Neuronal stem cell (in vitro differentiated cells): ENCODE measurements around the gene NELL1.

ENCODE experiments used
- DNase-seq: peaks from one replicate; pipeline ENCODE4 v3.0.0-alpha.2; 2013; ENCODE audit warnings: low spot score
- H2AFZ ChIP-seq: one replicate; pipeline ENCODE4 v1.6.1; 2013; ENCODE audit warnings: mild to moderate bottlenecking, low read length, inconsistent platforms
- H2AK5ac ChIP-seq: 2 replicates; pipeline ENCODE4 v1.6.1; 2013; ENCODE audit warnings: low read depth, mild to moderate bottlenecking, inconsistent platforms, low read length, moderate library complexity, mixed read lengths
- H2BK120ac ChIP-seq: 2 replicates; pipeline ENCODE4 v1.6.1; 2013; ENCODE audit warnings: low read depth, mild to moderate bottlenecking, inconsistent platforms, low read length, moderate library complexity, mixed read lengths
- H2BK12ac ChIP-seq: one replicate; pipeline ENCODE4 v1.6.1; 2013; ENCODE audit warnings: low read length, inconsistent platforms
- H2BK15ac ChIP-seq: 2 replicates; pipeline ENCODE4 v1.6.1; 2013; ENCODE audit warnings: mild to moderate bottlenecking, low read length, inconsistent platforms, mixed read lengths
- H2BK5ac ChIP-seq: one replicate; pipeline ENCODE4 v1.6.1; 2013; ENCODE audit warnings: inconsistent platforms, mild to moderate bottlenecking, low read length, moderate library complexity
- H3K14ac ChIP-seq: one replicate; pipeline ENCODE4 v1.6.1; 2013; ENCODE audit warnings: low read length, inconsistent platforms
- H3K18ac ChIP-seq: 2 replicates; pipeline ENCODE4 v1.6.1; 2013; ENCODE audit warnings: low read length, inconsistent platforms
- H3K23ac ChIP-seq: 2 replicates; pipeline ENCODE4 v1.6.1; 2013; ENCODE audit warnings: low read depth, mild to moderate bottlenecking, mixed read lengths, low read length, inconsistent platforms; ENCODE audit not compliant: poor library complexity
- H3K27ac ChIP-seq: replicated peaks from 3 replicates; pipeline ENCODE4 v1.5.1; 2013; ENCODE audit warnings: low read length, inconsistent platforms
- H3K27me3 ChIP-seq, 3 experiments: 2 replicates each; pipeline ENCODE4 v1.6.1; 2013; ENCODE audit warnings: low read length in 3 of 3, mild to moderate bottlenecking in 2 of 3, inconsistent platforms in 1 of 3, low read depth in 1 of 3, mixed read lengths in 1 of 3, moderate library complexity in 1 of 3; ENCODE audit not compliant: control insufficient read depth in 3 of 3, insufficient read depth in 3 of 3
- H3K36me3 ChIP-seq, 2 donors: replicated peaks in 1 of 2; 2 replicates each; pipeline ENCODE4 v1.6.1; 2013; ENCODE audit warnings: low read length in 2 of 2; ENCODE audit not compliant: control insufficient read depth in 2 of 2, insufficient read depth in 2 of 2
- H3K4ac ChIP-seq: 2 replicates; pipeline ENCODE4 v1.6.1; 2013; ENCODE audit warnings: inconsistent platforms, mild to moderate bottlenecking, low read length, moderate library complexity
- H3K4me1 ChIP-seq, 2 donors: 1 replicate in 1 of 2; 2 replicates in 1 of 2; pipeline ENCODE4 v1.6.1; 2013; ENCODE audit warnings: low read length in 2 of 2, low read depth in 1 of 2; ENCODE audit not compliant: control insufficient read depth in 2 of 2, insufficient read depth in 1 of 2
- H3K4me2 ChIP-seq: one replicate; pipeline ENCODE4 v1.6.1; 2013; ENCODE audit warnings: mild to moderate bottlenecking, low read length, inconsistent platforms; ENCODE audit not compliant: insufficient read depth, poor library complexity, severe bottlenecking
- H3K4me3 ChIP-seq, 2 donors: 2 replicates each; pipeline ENCODE4 v1.5.1; 2013; ENCODE audit warnings: low read length in 2 of 2, mild to moderate bottlenecking in 2 of 2, inconsistent platforms in 1 of 2, moderate library complexity in 1 of 2
- H3K79me1 ChIP-seq: one replicate; pipeline ENCODE4 v1.6.1; 2013; ENCODE audit warnings: low read depth, mild to moderate bottlenecking, inconsistent platforms, low read length, moderate library complexity
- H3K9ac ChIP-seq: one replicate; pipeline ENCODE4 v1.6.1; 2013; ENCODE audit warnings: mild to moderate bottlenecking, low read depth, low read length, inconsistent platforms; ENCODE audit not compliant: poor library complexity
- H3K9me3 ChIP-seq, 2 donors: replicated peaks in 1 of 2; 2 replicates each; pipeline versions ENCODE3 to v1.6.1; 2013; ENCODE audit warnings: low read length in 2 of 2, mild to moderate bottlenecking in 2 of 2, inconsistent platforms in 1 of 2, low read depth in 1 of 2, mixed read lengths in 1 of 2, moderate library complexity in 1 of 2; ENCODE audit not compliant: control insufficient read depth in 2 of 2, insufficient read depth in 1 of 2
- H4K8ac ChIP-seq: one replicate; pipeline ENCODE4 v1.6.1; 2013; ENCODE audit warnings: low read depth, mild to moderate bottlenecking, inconsistent platforms, low read length, moderate library complexity
- H4K91ac ChIP-seq: one replicate; pipeline ENCODE4 v1.6.1; 2013; ENCODE audit warnings: low read length, low read depth, mild to moderate bottlenecking, inconsistent platforms; ENCODE audit not compliant: poor library complexity
- WGBS, 2 donors: extraction: QIAGEN DNeasy Blood & Tissue Kit; methylation state at CpG; one replicate each; pipeline ENCODE4 v1.1.7; 2013; ENCODE audit warnings: missing lambda C conversion rate in 2 of 2, mixed read lengths in 1 of 2; ENCODE audit not compliant: insufficient read length in 2 of 2, insufficient replicate concordance in 1 of 2; ENCODE audit errors: extremely low coverage in 2 of 2; 5-methylcytosine and 5-hydroxymethylcytosine counted together

NELL1 gene

DNA sequence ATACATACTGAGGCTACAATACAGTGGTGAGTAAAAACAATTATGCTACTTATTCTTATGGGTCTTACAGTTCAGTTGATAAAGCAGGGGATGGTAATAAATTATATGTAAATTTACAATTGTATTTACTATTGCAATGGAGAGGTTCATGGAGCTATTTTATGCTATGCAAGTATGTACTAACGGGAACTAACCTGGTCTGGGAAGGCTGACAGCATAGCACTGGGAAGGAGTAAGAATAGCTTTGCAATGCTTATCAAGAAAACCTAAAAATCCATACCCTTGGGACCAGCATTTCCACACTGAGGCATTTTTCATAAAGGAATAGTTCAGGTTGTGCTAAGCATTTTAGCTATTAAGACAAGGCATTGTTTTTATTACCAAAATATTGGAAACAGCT, 700.6 kb downstream of the NELL1 start:
- Histone ChIP-seq H3K14ac (no peak overlapping the region), H3K4me1 (no peaks in the 10 kb centered on the region), H3K27ac (no peak overlapping the region), H3K36me3 (no peaks in the 10 kb centered on the region), H2BK120ac (no peak overlapping the region), H4K91ac (no peak overlapping the region), H2BK15ac (no peak overlapping the region), H3K79me1 (no peaks in the 10 kb centered on the region), H3K4me3 (no peak overlapping the region), H4K8ac (no peak overlapping the region), H3K9ac (no peak overlapping the region), H3K27me3 (no peaks in the 10 kb centered on the region), H3K4ac (no peak overlapping the region), H3K18ac (no peak overlapping the region), H2AFZ (no peak overlapping the region), H3K9me3 (no peaks in the 10 kb centered on the region), H2BK12ac (no peak overlapping the region), H2AK5ac (no peak overlapping the region), H2BK5ac (no peak overlapping the region), H3K23ac (no peak overlapping the region), H3K4me2 (no peak overlapping the region)
- WGBS, 2 donors, result no CpG with 5 or more reads among the region's 1 CpG
- DNase-seq, result no peak

DNA sequence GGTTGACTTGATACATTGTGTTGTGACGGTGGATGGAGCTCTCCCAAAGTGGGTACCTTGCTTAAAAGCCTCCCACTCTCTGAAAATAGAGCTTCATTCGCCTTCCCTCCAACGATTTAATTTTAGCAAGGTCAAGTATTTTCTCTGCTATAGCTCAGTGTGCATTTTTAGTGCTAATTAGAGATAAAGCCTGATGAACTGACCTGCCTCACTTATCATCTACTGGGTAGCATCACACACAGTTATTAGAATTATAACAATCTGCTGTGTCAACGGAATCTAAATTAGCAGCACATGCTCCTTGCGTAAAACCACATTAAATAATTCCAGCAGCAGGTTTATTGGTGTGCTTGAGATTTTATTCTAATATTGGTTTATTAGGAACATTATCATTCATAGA, 701.7 kb downstream of the NELL1 start:
- Histone ChIP-seq H3K4ac (no peak overlapping the region), H2BK120ac (no peak overlapping the region), H2BK15ac (no peak overlapping the region), H3K79me1 (no peaks in the 10 kb centered on the region), H2AK5ac (no peak overlapping the region), H2AFZ (no peak overlapping the region), H3K18ac (no peak overlapping the region), H4K8ac (no peak overlapping the region), H3K23ac (no peak overlapping the region), H3K4me2 (no peak overlapping the region), H2BK5ac (no peak overlapping the region), H3K36me3 (no peaks in the 10 kb centered on the region), H3K9ac (no peak overlapping the region), H3K4me1 (no peaks in the 10 kb centered on the region), H3K9me3 (no peaks in the 10 kb centered on the region), H3K4me3 (no peak overlapping the region), H4K91ac (no peak overlapping the region), H2BK12ac (no peak overlapping the region), H3K27ac (no peak overlapping the region), H3K14ac (no peak overlapping the region), H3K27me3 (no peaks in the 10 kb centered on the region)
- no peak for DNase-seq
- WGBS, 2 donors, result no CpG with 5 or more reads among the region's 5 CpGs

DNA sequence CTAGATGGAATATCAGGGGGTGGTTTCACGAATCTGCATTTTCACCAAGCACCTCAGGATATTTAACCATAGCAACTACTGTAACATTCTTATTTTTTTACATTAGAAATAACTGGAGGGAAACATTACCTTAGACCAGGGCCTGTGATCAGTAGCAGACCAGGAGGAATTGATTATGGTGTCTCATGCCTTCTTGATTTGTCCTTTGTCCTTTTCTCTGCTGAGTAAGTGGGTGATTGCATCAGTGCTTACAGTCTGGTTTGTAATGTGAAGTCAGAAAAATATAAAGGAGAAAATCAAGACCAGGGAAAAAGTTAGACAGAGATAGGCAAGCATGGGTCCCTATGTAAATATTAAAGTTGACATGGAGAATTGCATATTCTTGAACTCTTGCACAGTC, 703.3 kb downstream of the NELL1 start:
- Histone ChIP-seq H3K23ac (no peak overlapping the region), H3K27me3 (no peaks in the 10 kb centered on the region), H3K4ac (no peak overlapping the region), H2AK5ac (no peak overlapping the region), H2BK12ac (no peak overlapping the region), H2AFZ (no peak overlapping the region), H3K4me1 (no peaks in the 10 kb centered on the region), H4K8ac (no peak overlapping the region), H3K14ac (no peak overlapping the region), H2BK5ac (no peak overlapping the region), H3K9ac (no peak overlapping the region), H2BK120ac (no peak overlapping the region), H2BK15ac (no peak overlapping the region), H3K79me1 (no peaks in the 10 kb centered on the region), H4K91ac (no peak overlapping the region), H3K36me3 (no peaks in the 10 kb centered on the region), H3K4me3 (no peak overlapping the region), H3K18ac (no peak overlapping the region), H3K4me2 (no peak overlapping the region), H3K27ac (no peak overlapping the region), H3K9me3 (no peaks in the 10 kb centered on the region)
- DNase-seq, result no peak
- no CpG with 5 or more reads among the region's 1 CpG for WGBS, 2 donors

DNA sequence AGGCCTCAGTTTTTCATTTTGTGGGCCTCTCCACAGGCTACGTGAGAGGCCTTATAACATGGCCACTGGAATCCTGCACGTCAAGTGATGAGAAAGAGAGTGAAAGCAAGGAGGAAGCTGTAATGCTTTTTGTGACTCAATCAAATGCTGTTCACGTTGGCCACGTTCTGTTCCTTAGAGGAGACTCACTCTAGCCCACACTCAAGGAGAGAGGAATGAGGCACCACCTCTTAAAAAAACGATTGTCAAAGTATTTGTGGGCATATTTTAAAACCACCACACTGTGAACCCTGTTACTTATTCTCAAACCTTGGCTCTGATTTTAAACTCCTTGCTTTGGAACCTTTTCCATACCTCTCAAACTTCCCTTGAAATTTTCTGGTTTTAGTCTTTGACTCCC, 705.0 kb downstream of the NELL1 start:
- Histone ChIP-seq H3K27me3 (no peaks in the 10 kb centered on the region), H2BK120ac (no peak overlapping the region), H3K4me2 (no peak overlapping the region), H3K27ac (no peak overlapping the region), H3K4me1 (no peaks in the 10 kb centered on the region), H3K4ac (no peak overlapping the region), H3K14ac (no peak overlapping the region), H3K18ac (no peak overlapping the region), H2AK5ac (no peak overlapping the region), H2BK15ac (no peak overlapping the region), H3K36me3 (no peaks in the 10 kb centered on the region), H3K23ac (no peak overlapping the region), H3K79me1 (no peaks in the 10 kb centered on the region), H2BK5ac (no peak overlapping the region), H3K4me3 (no peak overlapping the region), H4K8ac (no peak overlapping the region), H2AFZ (no peak overlapping the region), H2BK12ac (no peak overlapping the region), H4K91ac (no peak overlapping the region), H3K9me3 (no peaks in the 10 kb centered on the region), H3K9ac (no peak overlapping the region)
- no peak for DNase-seq
- no CpG with 5 or more reads among the region's 5 CpGs for WGBS, 2 donors
